GM18870 (cell line): ENCODE results near the gene ANKRD65.
"Not testable (repeated sequence)": the region's sequence is repeated elsewhere in the genome, so short reads cannot be mapped to it uniquely, and the experiment has no call there.

ENCODE experiments used
- ATAC-seq: cut with Tn5 transposase; IDR thresholded peaks from one replicate; pipeline ENCODE4 v1.9.1; 2021; ENCODE audit warnings: moderate library complexity; ENCODE audit not compliant: unreplicated experiment

The ANKRD65 gene

DNA sequence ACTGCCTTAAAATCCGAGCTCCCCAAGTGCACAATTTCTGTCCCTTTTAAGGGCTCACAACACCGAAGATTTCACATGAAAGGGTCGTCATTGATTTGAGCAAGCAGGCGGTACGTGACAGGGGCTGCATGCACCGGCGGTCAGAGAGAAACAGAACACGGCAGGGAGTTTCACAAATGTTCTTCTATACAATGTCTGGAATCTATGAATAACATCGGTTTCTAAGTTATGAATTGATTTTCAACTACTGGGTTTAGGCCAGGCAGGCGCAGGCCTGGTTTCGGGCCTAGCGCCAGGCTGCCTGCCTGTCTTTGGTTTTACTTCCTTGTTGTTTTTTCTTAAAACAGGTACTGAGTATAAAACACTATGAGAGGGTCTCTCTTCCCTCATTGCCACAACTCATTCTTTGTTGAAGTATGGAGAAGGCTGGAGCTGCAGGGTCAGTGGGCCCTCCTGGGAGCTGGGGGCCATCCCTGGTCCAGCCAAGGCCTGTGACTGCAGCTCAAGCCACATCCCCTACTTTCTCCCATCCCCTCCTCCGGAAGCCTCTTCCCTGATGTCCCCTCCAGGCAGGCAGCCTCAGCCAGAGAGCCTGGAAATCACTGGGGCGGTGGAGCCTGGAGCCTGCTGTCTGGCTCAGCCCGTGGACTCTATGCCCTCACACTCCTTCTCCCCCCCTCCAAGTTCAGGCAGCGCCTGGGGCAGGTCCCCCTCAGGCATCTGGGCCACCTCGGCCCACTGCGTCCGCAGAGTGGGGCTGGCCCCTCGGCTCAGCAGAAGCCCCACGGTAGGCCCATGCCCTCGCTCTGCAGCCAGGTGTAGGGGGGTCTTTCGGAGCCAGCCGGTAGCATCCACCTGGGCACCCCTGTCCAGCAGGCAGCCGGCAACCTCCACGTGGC, 2.4 kb downstream of the ANKRD65 start:
- ATAC-seq: no peak

GRCh38 chr1:1417825-1418463, 3.1 kb downstream of the ANKRD65 start:
- not testable (repeated sequence) for ATAC-seq

GRCh38 chr1:1417396-1417795, 3.7 kb downstream of the ANKRD65 start:
- ATAC-seq: not testable (repeated sequence)

DNA sequence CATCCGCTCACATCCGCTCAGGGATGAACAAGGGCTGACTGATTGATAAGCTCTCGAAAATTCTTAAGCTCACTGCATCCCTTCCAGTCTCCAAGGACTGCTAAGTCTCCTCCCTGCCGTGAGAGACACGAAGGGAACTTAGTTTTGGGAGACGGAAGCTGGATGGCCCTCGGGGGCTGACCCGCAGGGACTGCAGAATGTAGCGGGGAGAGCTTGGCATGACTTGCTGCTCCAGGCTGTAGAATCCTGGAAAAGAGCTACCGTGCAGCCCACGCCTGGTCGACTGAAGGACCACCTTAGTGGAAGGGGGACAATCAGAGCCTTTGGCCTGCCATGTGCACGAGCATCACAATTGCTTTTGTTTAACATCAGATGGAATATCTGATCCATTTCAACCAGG, 5.3 kb downstream of the ANKRD65 start:
- no peak for ATAC-seq

GRCh38 chr1:1412311-1412902, 8.7 kb downstream of the ANKRD65 start:
- not testable (repeated sequence) for ATAC-seq

GRCh38 chr1:1411626-1412025, 9.4 kb downstream of the ANKRD65 start:
- no peak for ATAC-seq

GRCh38 chr1:1410238-1410637, 10.8 kb downstream of the ANKRD65 start:
- ATAC-seq: not testable (repeated sequence)

DNA sequence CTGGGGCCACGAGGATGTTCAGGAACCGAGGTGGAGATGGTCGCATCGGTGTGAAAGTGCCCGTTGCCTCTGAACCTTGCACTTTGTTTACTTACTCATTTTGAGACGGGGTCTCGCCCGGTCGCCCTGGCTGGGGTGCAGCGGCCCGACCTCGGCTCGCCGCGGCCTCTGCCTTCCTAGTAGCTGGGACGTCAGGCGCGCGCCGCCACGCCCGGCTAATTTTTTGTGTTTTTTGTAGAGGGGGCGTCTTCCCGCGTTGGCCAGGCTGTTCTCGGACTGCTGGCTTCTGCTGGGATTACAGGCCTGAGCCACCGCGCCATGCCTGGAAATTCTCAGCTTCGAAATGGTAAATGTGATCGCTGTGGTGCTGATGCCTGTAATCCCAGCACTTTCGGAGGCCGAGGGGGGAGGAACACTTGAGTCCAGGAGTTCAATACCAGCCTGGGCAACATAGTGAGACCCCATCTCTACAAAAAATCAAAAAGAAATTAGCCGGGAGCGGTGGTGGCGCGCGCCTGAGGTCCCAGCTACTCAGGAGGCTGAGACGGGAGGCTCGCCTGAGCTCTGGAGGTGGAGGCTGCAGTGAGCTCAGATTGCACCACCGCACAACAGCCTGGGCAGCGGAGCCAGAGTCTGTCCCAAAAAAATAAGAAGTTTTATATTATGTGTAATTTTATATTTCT, 13.3 kb downstream of the ANKRD65 start:
- ATAC-seq: peak; percentile 28

GRCh38 chr1:1406821-1407635, 14.0 kb downstream of the ANKRD65 start, which contains the start of gene MRPL20:
TSS of gene MRPL20 (minus strand) at chr1:1407293. CDS start at chr1:1407217, 76 bp downstream.
- ATAC-seq: peak; percentile 70

DNA sequence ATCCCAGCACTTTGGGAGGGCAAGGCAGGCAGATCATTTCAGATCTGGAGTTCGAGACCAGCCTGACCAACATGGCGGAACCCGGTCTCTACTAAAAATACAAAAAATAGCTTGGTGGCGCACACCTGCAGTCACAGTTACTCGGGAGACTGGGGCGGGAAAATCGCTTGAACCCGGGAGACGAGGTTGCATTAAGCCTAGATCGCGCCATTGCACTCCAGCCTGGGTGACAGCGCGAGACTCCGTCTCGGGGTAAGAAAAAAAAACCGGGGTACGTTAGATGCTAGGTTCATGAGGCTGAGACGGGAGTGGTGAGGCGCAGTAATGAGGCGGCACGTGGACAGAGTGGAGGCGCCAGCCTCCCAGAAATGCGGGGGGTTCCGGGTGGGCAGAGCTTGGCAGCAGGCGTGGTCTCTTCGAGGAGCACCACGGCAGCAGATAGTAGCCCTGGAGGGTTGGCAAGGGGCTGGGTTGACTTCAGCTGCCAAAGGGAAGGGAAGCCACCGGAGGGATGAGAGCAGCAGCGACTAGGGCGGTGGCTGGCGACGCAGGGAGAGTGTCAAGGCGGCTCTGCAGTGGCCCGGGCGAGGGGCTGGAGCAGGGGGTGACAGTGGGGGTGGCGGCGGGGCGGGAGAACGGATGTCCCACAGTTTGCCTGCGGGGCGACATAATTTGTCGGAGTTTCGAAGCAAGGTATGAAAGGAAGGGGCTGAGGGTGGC, 14.8 kb downstream of the ANKRD65 start:
- ATAC-seq: no peak

DNA sequence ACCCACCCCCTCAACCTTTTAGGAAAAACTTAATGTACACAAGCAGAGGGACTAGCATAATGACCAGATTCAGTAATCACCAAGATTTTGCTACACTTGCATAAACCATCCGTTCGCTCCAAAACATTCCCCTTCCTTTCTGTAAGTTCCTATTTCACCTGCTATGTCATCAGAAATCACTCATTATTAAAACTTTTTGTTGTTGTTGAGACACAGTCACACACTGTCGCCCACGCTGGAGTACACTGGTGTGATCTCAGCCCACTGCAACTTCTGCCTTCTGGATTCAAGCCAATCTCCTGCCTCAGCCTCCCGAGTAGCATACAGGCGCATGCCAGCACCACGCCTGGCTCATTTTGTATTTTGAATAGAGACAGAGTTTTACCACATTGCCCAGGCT, 17.4 kb downstream of the ANKRD65 start:
- no peak for ATAC-seq

DNA sequence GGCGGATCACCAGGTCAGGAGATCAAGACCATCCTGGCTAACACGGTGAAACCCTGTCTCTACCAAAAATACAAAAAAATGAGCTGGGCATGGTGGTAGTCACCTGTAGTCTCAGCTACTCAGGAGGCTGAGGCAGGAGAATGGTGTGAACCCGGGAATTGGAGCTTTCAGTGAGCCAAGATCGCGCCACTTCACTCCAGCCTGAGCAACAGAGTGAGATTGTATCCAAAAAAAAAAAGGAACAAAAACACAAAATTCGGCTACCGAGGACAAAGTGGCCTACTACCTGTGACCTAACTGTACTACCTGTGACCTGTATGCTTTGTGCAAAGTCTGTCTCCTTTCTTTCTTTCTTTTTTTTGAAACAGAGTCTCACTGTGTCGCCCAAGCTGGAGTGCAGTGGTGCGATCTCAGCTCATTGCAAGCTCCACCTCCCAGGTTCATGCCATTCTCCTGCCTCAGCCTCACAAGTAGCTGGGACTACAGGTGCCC, 18.1 kb downstream of the ANKRD65 start:
- not testable (repeated sequence) for ATAC-seq

GRCh38 chr1:1402072-1402900, 18.8 kb downstream of the ANKRD65 start:
- no peak for ATAC-seq

- ATAC-seq: no peak
Measured at GRCh38 chr1:1401457-1402010, 19.5 kb downstream of the ANKRD65 start.

DNA sequence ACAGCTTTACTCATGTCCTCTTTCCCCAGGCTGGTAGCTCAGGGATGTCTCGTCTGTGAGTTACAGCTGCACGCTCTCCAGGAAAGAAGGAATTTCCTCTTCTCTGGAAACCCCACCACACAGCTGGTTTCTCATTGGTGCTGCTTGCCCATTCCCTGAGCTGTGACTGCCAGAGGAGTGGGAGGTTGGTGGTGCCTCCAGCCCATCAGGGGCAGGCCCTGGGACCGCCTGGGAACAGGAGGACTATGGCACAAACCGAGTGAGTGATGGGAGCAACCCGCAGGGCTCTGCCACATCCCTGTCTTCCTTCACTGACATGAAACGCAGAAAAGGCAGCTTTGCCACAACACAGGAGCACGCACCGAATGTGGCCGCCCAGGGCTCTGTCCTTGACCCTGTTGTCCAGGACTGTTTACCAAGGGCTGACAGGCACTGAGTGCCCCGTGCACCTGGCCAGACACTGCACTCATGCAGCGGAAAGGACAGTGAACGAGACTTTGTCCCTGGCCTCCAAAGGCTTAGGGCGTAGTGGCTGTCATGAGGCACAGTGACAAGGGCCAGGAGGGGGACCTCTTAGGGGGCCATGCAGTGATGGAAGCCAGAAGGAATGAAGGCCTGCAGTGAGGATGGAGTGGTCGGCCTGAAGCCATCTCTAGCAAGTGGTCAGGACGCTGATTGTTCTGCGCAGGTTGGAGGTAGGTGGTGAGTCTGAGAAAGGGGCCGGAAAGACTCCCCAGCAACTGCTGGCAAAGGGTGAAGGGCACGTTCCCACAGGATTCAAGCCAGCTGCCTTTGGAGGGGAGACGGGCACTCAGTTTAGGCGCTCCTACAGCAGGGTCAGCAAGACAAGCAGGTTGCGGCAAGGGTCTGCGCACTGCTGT, 20.3 kb downstream of the ANKRD65 start:
- ATAC-seq: no peak

- ATAC-seq: no peak
Measured at GRCh38 chr1:1399872-1400575, 21.1 kb downstream of the ANKRD65 start.
